RPMI7951 (cell line): Measurements from ENCODE around the gene ECHDC1. TPM values are rescaled to one million over a fixed set of nuclear protein-coding genes. Genes with fewer than 3 reads are reported as not detected.
A peak's percentile ranks its signal among the peaks of the same experiment; 100 is the strongest.

Source experiments
- DNase-seq: peaks from one replicate; pipeline ENCODE4 v3.0.0-alpha.2; 2012; ENCODE audit warnings: low read depth
- total RNA-seq: library from RNA; depleted of rRNA; stranded (reverse); fragments of >200 nt; shearing (Covaris generic); gene quantifications from 2 replicates; pipeline ENCODE4 v1.2.3, GENCODE V29; 2014

The ECHDC1 gene
- total RNA-seq, 1 experiment from 2014 or later: 105 TPM

GRCh38 chr6:127289934-127290333, 53.5 kb downstream of the ECHDC1 start:
- DNase-seq: no peak

GRCh38 chr6:127288705-127289104, 54.7 kb downstream of the ECHDC1 start:
- no peak for DNase-seq

GRCh38 chr6:127282184-127282583, 61.2 kb downstream of the ECHDC1 start:
- DNase-seq: no peak

GRCh38 chr6:127279815-127280214, 63.6 kb downstream of the ECHDC1 start:
- DNase-seq: no peak

- no peak for DNase-seq
These were observed 65.2 kb downstream of the ECHDC1 start for GRCh38 chr6:127277878-127278843.

- no peak for DNase-seq
These were observed 67.1 kb downstream of the ECHDC1 start for GRCh38 chr6:127276331-127276730.

GRCh38 chr6:127273499-127273898, 69.9 kb downstream of the ECHDC1 start:
- no peak for DNase-seq

GRCh38 chr6:127272576-127272975, 70.8 kb downstream of the ECHDC1 start:
- no peak for DNase-seq

- no peak for DNase-seq
These were observed 75.5 kb downstream of the ECHDC1 start for GRCh38 chr6:127267646-127268625.

GRCh38 chr6:127266892-127267645, 76.3 kb downstream of the ECHDC1 start:
- DNase-seq: no peak

- DNase-seq: peak; percentile 81
These were observed 77.1 kb downstream of the ECHDC1 start, which contains the start of gene RNF146 for GRCh38 chr6:127266178-127266891. RNF146 (plus strand) TSS chr6:127266864; CDS start chr6:127280339, 13,475 bp downstream.

GRCh38 chr6:127263481-127263880, 79.9 kb downstream of the ECHDC1 start:
- no peak for DNase-seq

GRCh38 chr6:127262896-127263295, 80.5 kb downstream of the ECHDC1 start:
- DNase-seq: no peak

- DNase-seq: no peak
These were observed 88.1 kb downstream of the ECHDC1 start for GRCh38 chr6:127255286-127255685.

- DNase-seq: no peak
These were observed 93.8 kb downstream of the ECHDC1 start for GRCh38 chr6:127249621-127250020.

- no peak for DNase-seq
These were observed 96.0 kb downstream of the ECHDC1 start for GRCh38 chr6:127247114-127248096.

GRCh38 chr6:127243501-127243900, 99.9 kb downstream of the ECHDC1 start:
- no peak for DNase-seq
